WTC11 (cell line): Measurements from ENCODE around the gene KCTD16.

Experiments used
- CTCF ChIP-seq: fragments of 200-600 bp; IDR thresholded peaks from 2 replicates; pipeline ENCODE4 v1.8.0; 2022; ENCODE audit warnings: antibody characterized with exemption
- E2F4 ChIP-seq: sonication (generic); formaldehyde crosslinking; IDR thresholded peaks from 2 replicates; pipeline ENCODE4 v1.8.1; 2022; ENCODE audit warnings: low read depth, mild to moderate bottlenecking, moderate library complexity, missing genetic modification reagents, borderline replicate concordance
- ESRRA ChIP-seq: sonication (generic); formaldehyde crosslinking; IDR thresholded peaks from 2 replicates; pipeline ENCODE4 v1.8.1; 2022; ENCODE audit warnings: mild to moderate bottlenecking, missing genetic modification reagents, borderline replicate concordance
- FOXK1 ChIP-seq: sonication (generic); formaldehyde crosslinking; IDR thresholded peaks from 2 replicates; pipeline ENCODE4 v1.8.0; 2022; ENCODE audit warnings: mild to moderate bottlenecking, moderate library complexity, missing genetic modification reagents
- GABPB1 ChIP-seq: sonication (generic); formaldehyde crosslinking; IDR thresholded peaks from 2 replicates; pipeline ENCODE4 v1.8.1; 2023; ENCODE audit warnings: mild to moderate bottlenecking, missing genetic modification reagents
- NR2C2 ChIP-seq: sonication (generic); formaldehyde crosslinking; IDR thresholded peaks from 2 replicates; pipeline ENCODE4 v1.8.0; 2022; ENCODE audit warnings: mild to moderate bottlenecking, missing genetic modification reagents
- SP1 ChIP-seq: sonication (generic); formaldehyde crosslinking; conservative IDR thresholded peaks from 2 replicates; pipeline ENCODE4 v1.8.1; 2022; ENCODE audit warnings: missing genetic modification reagents
- USF2 ChIP-seq: sonication (generic); formaldehyde crosslinking; IDR thresholded peaks from 2 replicates; pipeline ENCODE4 v1.8.1; 2023; ENCODE audit warnings: mild to moderate bottlenecking, missing genetic modification reagents, moderate library complexity
- ZNF138 ChIP-seq: sonication (generic); formaldehyde crosslinking; conservative IDR thresholded peaks from 2 replicates; pipeline ENCODE4 v1.8.1; 2022; ENCODE audit warnings: mild to moderate bottlenecking, moderate library complexity, missing genetic modification reagents
- ZNF263 ChIP-seq: sonication (generic); formaldehyde crosslinking; IDR thresholded peaks from 2 replicates; pipeline ENCODE4 v1.8.1; 2022; ENCODE audit warnings: low read depth, mild to moderate bottlenecking, moderate library complexity, missing genetic modification reagents
- ZNF317 ChIP-seq: sonication (generic); formaldehyde crosslinking; IDR thresholded peaks from 2 replicates; pipeline ENCODE4 v1.8.1; 2023; ENCODE audit warnings: low read depth, mild to moderate bottlenecking, moderate library complexity, missing genetic modification reagents, borderline replicate concordance
- TF ChIP-seq, protein P1 (sequence below): sonication (generic); formaldehyde crosslinking; IDR thresholded peaks from 2 replicates; pipeline ENCODE4 v1.8.0; 2022; ENCODE audit warnings: mild to moderate bottlenecking, missing genetic modification reagents
- TF ChIP-seq, protein P2 (sequence below): sonication (generic); formaldehyde crosslinking; IDR thresholded peaks from 2 replicates; pipeline ENCODE4 v1.8.1; 2022; ENCODE audit warnings: low read depth, missing genetic modification reagents, borderline replicate concordance

DNA sequence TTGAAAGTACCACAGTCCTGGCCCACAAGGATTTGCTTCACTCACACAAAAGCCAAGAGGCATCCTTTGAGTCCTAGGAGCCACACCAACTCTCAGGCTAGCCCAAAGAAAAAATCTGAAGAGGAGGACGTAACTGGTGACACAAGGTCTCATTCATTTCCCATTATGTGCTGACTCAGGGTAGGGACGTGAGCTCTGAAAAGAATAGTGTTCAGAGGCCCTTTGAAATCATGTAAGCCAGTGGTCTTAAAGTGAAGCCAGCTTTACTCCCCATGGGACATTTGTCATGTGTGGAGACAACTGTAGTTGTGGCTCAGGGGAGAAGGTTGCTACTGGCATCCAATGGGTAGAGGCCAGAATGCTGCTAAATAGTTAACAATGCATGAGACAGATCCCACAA, 332.4 kb downstream of the KCTD16 start:
- TF ChIP-seq SP1 (CRISPR knock-in tag) (no peak), NR2C2 (CRISPR knock-in tag) (no peak), ZNF263 (no peak), CTCF (no peak), ZNF317 (no peak), E2F4 (CRISPR knock-in tag) (no peak), ZNF138 (no peak), FOXK1 (CRISPR knock-in tag) (no peak), USF2 (no peak), GABPB1 (no peak), ESRRA (CRISPR knock-in tag) (no peak)
- TF ChIP-seq, protein P1, sequence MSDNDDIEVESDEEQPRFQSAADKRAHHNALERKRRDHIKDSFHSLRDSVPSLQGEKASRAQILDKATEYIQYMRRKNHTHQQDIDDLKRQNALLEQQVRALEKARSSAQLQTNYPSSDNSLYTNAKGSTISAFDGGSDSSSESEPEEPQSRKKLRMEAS (CRISPR knock-in tag) = no peak
- TF ChIP-seq, protein P2, sequence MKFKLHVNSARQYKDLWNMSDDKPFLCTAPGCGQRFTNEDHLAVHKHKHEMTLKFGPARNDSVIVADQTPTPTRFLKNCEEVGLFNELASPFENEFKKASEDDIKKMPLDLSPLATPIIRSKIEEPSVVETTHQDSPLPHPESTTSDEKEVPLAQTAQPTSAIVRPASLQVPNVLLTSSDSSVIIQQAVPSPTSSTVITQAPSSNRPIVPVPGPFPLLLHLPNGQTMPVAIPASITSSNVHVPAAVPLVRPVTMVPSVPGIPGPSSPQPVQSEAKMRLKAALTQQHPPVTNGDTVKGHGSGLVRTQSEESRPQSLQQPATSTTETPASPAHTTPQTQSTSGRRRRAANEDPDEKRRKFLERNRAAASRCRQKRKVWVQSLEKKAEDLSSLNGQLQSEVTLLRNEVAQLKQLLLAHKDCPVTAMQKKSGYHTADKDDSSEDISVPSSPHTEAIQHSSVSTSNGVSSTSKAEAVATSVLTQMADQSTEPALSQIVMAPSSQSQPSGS (CRISPR knock-in tag) = no peak
